Transverse colon (tissue), 4 donors: ENCODE measurements around the gene BMP8A. TPM values are rescaled to one million over a fixed set of nuclear protein-coding genes. Genes with fewer than 3 reads are reported as not detected.
"Not testable (repeated sequence)": the region's sequence is repeated elsewhere in the genome, so short reads cannot be mapped to it uniquely, and the experiment has no call there.

ENCODE experiments used
- DNase-seq: peaks from one replicate; pipeline ENCODE4 v3.0.0-alpha.2; 2019
- H3K27ac ChIP-seq, 4 donors: fragments of 200-600 bp; sonication (generic); 2 replicates each; pipeline ENCODE4 v1.5.1; 2016 to 2018; ENCODE audit warnings: inconsistent platforms in 4 of 4
- H3K27me3 ChIP-seq: fragments of 200-600 bp; sonication (generic); 2 replicates; pipeline ENCODE4 v1.5.1; 2017; ENCODE audit warnings: inconsistent platforms
- H3K36me3 ChIP-seq, 4 donors: fragments of 200-600 bp; sonication (generic); 2 replicates each; pipeline ENCODE4 v1.5.1; 2017 to 2019; ENCODE audit warnings: inconsistent platforms in 4 of 4
- H3K4me1 ChIP-seq, 4 donors: fragments of 200-600 bp; sonication (generic); 2 replicates each; pipeline ENCODE4 v1.5.1; 2017 to 2020; ENCODE audit warnings: inconsistent platforms in 4 of 4
- H3K4me3 ChIP-seq, 4 donors: fragments of 200-600 bp; sonication (generic); 1 replicate in 1 of 4; 2 replicates in 3 of 4; pipeline versions ENCODE4 v1.5.1 to v1.6.1; 2017 to 2019; ENCODE audit warnings: inconsistent platforms in 4 of 4
- H3K9me3 ChIP-seq, 2 donors: fragments of 200-600 bp; sonication (generic); 2 replicates each; pipeline ENCODE4 v1.5.1; 2017 to 2019; ENCODE audit warnings: inconsistent platforms in 2 of 2
- EP300 ChIP-seq: sonication (generic); formaldehyde crosslinking; IDR thresholded peaks from one replicate; pipeline ENCODE4 v1.6.1; 2017; ENCODE audit warnings: antibody characterized with exemption, low read depth
- POLR2A ChIP-seq: fragments of 450-650 bp; IDR thresholded peaks from one replicate; pipeline ENCODE4 v1.6.1; 2016; ENCODE audit warnings: antibody characterized with exemption, mild to moderate bottlenecking, moderate library complexity
- POLR2AphosphoS5 ChIP-seq, 3 donors: sonication (generic); formaldehyde crosslinking; IDR thresholded peaks; one replicate each; pipeline ENCODE4 v1.6.1; 2016; ENCODE audit warnings: antibody characterized with exemption in 3 of 3
- WGBS, 2 donors: methylation state at CpG; one replicate each; pipeline ENCODE4 v1.1.5; 2018; ENCODE audit warnings: low coverage in 1 of 2; 5-methylcytosine and 5-hydroxymethylcytosine counted together
- in situ Hi-C, 4 donors: fragments of 200-750 bp; cut with MboI; loops; one replicate each; pipeline versions ENCODE4 v1.15.0 to v1.15.1; 2017; ENCODE audit warnings: low sequenced_read_pairs in 3 of 4, low pct_ligation_motif_present in 1 of 4, low pct_unique_long_range_greater_than_20kb in 1 of 4
- intact Hi-C: fragments of 100-400 bp; cut with DNase I; formaldehyde crosslinking; loops from one replicate; pipeline ENCODE4 v1.15.1; 2023; ENCODE audit warnings: low total_unique reads
- total RNA-seq, 4 donors: library from RNA; depleted of rRNA; stranded (reverse); fragments of >200 nt; gene quantifications; one replicate each; pipeline ENCODE4 v1.1.0, GENCODE V29; 2016
- TF ChIP-seq, protein P1 (sequence below), 5 experiments: fragments of 200-600 bp in 3 of 5; fragments of 450-650 bp in 2 of 5; sonication (generic) in 3 of 5; IDR thresholded peaks; 1 replicate in 2 of 5; 2 replicates in 3 of 5; pipeline ENCODE4 v1.5.1; 2016 to 2017; ENCODE audit warnings: antibody characterized with exemption in 5 of 5, inconsistent platforms in 3 of 5, mild to moderate bottlenecking in 2 of 5, moderate library complexity in 1 of 5

The BMP8A gene
- total RNA-seq, 4 donors from 2014 or later = 11.0 to 12.3 TPM; not detected in 2

DNA sequence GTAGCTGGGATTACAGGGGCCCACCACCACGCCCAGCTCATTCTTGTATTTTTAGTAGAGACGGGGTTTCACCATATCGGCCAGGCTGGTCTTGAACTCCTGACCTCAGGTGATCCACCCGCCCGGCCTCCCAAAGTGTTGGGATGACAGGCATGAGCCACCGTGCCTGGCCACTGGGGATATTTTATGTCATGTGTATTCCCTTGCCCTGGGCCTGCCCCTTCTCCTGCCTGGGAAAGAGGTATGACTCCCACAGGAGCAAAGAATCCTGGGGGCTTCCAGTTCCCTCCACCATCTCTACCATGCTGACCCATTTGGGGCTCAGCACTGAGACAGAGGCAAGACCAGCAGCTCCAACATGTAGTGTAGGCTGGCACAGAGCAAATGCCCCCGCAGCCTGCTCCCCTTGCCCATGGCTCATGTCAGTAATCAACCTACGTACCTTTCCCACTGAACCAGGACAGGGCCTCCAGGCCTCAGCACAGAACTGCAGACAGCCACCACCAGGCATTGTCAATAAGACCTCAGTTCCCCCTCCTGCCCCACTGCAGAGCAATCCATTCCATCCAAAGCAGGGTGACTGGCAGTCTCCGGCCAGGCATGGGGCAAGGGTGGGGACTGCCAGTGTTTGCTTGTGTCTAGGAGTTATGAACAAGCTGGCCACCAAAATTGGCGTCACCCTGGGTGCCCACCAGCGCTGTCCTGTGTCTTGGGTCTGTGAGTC lies 35.2 kb downstream of the BMP8A start:
- H3K36me3 ChIP-seq = no peaks in the 10 kb centered on the region
- peak overlapping the region; percentile 65 to 78 (median 72) for H3K27ac ChIP-seq
- TF ChIP-seq POLR2A (no peak), POLR2AphosphoS5 (IDR thresholded peaks at IDR 0.05) (no peak), EP300 (no peak)
- peak overlapping the region in 1 of 4 donors; percentile 4 for H3K4me3 ChIP-seq
- intact Hi-C loops = no loop called here
- H3K4me1 ChIP-seq = peaks cover 3 to 28% (median 12%) of the 10 kb centered on the region in 4 donors
- H3K9me3 ChIP-seq = no peaks in the 10 kb centered on the region
- no peaks in the 10 kb centered on the region for H3K27me3 ChIP-seq
- in situ Hi-C loops = loop anchor here in 2 of 4 donors (25.0 kb wide), 1 partner anchor 439 kb away; no protein-coding TSS in a partner anchor
- no peak for DNase-seq
- 78% methylated on average over 11 of the region's 11 CpGs; no CpG with 5 or more reads in 1 of the 2 donors for WGBS, 2 donors

DNA sequence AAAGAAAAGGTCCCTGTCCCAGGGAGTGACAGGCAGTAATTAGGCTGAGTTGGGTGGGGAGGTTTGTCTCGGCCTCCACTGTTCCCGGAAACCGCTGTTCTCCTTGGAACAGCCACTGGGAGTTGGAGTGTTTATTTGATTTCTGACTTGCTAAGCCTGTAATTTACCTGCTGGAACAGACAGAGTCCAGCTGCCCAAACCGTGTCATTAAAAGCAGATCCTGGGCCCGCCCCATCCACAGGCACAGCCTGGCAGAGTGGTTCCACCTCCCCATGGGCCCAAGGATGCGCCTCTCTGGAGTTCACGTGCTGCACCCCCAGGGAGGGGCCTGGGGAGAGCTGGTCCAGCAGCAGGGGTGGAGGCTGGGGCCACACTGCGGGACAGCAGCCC lies 35.7 kb downstream of the BMP8A start:
- H3K27me3 ChIP-seq, H3K4me3 ChIP-seq, H3K36me3 ChIP-seq, intact Hi-C loops, H3K9me3 ChIP-seq: not testable (repeated sequence)
- peak overlapping the region; percentile 65 to 78 (median 72) for H3K27ac ChIP-seq
- WGBS, 2 donors = 49% methylated on average over 7 of the region's 8 CpGs; no CpG with 5 or more reads in 1 of the 2 donors
- TF ChIP-seq POLR2A (peak; percentile 20), POLR2AphosphoS5 (IDR thresholded peaks at IDR 0.05) (peak in 1 of 3 donors; percentile 39)
- TF ChIP-seq, protein P1, sequence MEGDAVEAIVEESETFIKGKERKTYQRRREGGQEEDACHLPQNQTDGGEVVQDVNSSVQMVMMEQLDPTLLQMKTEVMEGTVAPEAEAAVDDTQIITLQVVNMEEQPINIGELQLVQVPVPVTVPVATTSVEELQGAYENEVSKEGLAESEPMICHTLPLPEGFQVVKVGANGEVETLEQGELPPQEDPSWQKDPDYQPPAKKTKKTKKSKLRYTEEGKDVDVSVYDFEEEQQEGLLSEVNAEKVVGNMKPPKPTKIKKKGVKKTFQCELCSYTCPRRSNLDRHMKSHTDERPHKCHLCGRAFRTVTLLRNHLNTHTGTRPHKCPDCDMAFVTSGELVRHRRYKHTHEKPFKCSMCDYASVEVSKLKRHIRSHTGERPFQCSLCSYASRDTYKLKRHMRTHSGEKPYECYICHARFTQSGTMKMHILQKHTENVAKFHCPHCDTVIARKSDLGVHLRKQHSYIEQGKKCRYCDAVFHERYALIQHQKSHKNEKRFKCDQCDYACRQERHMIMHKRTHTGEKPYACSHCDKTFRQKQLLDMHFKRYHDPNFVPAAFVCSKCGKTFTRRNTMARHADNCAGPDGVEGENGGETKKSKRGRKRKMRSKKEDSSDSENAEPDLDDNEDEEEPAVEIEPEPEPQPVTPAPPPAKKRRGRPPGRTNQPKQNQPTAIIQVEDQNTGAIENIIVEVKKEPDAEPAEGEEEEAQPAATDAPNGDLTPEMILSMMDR (IDR thresholded peaks at IDR 0.05) = peak in 2 of 5 experiments; percentile 10 to 15
- in situ Hi-C loops = loop anchor here in 2 of 4 donors (25.0 kb wide), 1 partner anchor 440 kb away; no protein-coding TSS in a partner anchor
- peak; percentile 75 for DNase-seq
- H3K4me1 ChIP-seq = peaks cover 3 to 28% (median 12%) of the 10 kb centered on the region in 4 donors

DNA sequence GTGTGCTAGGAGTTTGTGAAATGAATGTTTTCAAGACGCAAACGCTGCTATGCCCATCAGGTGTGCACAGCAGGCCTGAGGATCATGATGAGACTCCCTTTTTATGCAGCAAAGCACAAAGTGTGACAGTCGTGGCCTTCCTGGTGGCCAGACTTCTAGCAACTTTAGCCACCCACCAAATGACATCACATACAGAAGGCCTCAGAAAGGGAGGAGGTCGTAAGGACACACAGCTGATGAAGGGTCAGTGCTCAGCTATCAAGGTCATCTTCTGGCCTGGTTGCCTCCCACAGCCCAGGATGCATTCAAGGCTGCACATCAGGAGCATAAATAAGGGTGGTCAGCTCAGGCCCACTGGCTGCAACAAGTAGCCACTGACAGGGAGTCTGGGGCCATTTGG lies 36.6 kb downstream of the BMP8A start:
- WGBS, 2 donors = 96% methylated on average over 4 of the region's 4 CpGs; no CpG with 5 or more reads in 1 of the 2 donors
- Histone ChIP-seq H3K9me3 (no peaks in the 10 kb centered on the region), H3K36me3 (no peaks in the 10 kb centered on the region), H3K27me3 (no peaks in the 10 kb centered on the region), H3K4me1 (peaks cover 3 to 28% (median 12%) of the 10 kb centered on the region in 4 donors), H3K27ac (peak overlapping the region in 3 of 4 donors; percentile 65 to 78 (median 74)), H3K4me3 (no peak overlapping the region)
- intact Hi-C loops (no loop called here), in situ Hi-C loops (loop anchor here in 2 of 4 donors (25.0 kb wide), 1 partner anchor 441 kb away; no protein-coding TSS in a partner anchor)
- TF ChIP-seq EP300 (no peak), POLR2A (no peak), POLR2AphosphoS5 (IDR thresholded peaks at IDR 0.05) (no peak)
- TF ChIP-seq, protein P1 (IDR thresholded peaks at IDR 0.05) = no peak
- DNase-seq = no peak

DNA sequence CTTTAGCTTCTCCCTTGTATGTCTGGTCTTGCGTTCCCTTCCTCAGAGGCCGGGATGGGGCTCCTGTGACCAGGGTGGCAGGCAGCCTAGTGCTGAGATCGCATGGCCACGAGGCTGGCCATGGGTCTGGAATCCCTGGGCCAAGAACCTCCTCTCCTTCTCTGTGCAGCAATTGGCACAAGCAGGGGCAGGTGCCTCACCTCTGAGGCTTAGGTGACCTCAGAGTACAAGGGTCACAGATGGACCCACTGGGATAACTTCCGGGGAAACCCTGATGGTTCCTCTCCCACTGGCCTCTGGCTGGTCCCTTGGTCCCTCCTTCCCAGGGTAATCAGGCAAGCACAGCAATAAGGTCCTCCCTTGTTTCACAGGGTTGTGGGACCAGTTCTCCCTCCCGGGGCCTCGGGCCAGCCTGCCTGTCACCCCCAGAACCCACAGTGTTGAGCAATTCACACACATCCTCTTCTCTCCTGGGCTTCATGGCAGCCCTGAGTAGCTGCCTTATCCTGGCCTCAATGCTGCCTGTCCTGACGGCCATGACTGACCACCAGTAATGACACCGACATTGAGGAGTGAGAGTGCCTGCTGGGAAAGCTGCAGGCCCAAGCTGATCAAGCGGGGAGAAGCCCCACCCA lies 38.6 kb downstream of the BMP8A start:
- H3K4me3 ChIP-seq = no peak overlapping the region
- intact Hi-C loops = no loop called here
- H3K9me3 ChIP-seq = no peaks in the 10 kb centered on the region
- in situ Hi-C loops = loop anchor here in 3 of 4 donors (10.0 to 25.0 kb wide), 2 partner anchors 425 to 443 kb away; no protein-coding TSS in a partner anchor
- peaks cover 0 to 4% (median 0%) of the 10 kb centered on the region in 4 donors for H3K36me3 ChIP-seq
- H3K4me1 ChIP-seq = peaks cover 3 to 28% (median 12%) of the 10 kb centered on the region in 4 donors
- WGBS, 2 donors = 60 to 90% methylated on average over 1 to 10 of the region's 10 CpGs
- no peak overlapping the region for H3K27ac ChIP-seq
- H3K27me3 ChIP-seq = no peaks in the 10 kb centered on the region
- DNase-seq = no peak
- TF ChIP-seq, protein P1 (IDR thresholded peaks at IDR 0.05) = no peak
- TF ChIP-seq POLR2AphosphoS5 (IDR thresholded peaks at IDR 0.05) (no peak), EP300 (no peak), POLR2A (no peak)
